ENCODE results near the gene TTBK2.

DNA sequence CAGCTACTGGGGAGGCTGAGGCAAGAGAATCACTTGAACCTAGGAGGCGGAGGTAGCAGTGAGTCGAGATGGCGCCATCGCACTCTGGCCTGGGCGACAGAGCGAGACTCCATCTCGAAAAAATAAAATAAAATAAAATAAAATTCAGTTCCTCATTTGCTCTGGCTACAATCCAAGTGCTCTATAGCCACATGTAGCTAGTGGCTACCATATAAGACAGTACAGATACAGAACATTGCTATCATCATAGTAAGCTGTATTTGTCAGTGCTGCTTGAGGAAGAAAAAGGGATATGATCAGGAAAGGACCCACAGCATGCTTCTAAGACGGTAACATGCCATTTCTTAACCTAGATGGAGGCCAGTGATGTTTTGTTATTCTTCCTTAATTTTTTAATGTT is 95.0 kb downstream of the TTBK2 start:
- TF ChIP-seq, protein P1, sequence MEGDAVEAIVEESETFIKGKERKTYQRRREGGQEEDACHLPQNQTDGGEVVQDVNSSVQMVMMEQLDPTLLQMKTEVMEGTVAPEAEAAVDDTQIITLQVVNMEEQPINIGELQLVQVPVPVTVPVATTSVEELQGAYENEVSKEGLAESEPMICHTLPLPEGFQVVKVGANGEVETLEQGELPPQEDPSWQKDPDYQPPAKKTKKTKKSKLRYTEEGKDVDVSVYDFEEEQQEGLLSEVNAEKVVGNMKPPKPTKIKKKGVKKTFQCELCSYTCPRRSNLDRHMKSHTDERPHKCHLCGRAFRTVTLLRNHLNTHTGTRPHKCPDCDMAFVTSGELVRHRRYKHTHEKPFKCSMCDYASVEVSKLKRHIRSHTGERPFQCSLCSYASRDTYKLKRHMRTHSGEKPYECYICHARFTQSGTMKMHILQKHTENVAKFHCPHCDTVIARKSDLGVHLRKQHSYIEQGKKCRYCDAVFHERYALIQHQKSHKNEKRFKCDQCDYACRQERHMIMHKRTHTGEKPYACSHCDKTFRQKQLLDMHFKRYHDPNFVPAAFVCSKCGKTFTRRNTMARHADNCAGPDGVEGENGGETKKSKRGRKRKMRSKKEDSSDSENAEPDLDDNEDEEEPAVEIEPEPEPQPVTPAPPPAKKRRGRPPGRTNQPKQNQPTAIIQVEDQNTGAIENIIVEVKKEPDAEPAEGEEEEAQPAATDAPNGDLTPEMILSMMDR (IDR thresholded peaks at IDR 0.05; ENCODE audit: low read depth, low read length), result no peak
- TF ChIP-seq EZH2phosphoT487 (IDR thresholded peaks at IDR 0.05; ENCODE audit: low read depth), result no peak

Data from OCI-LY3 (cell line).